22Rv1 (cell line): Measurements from ENCODE around the gene CREB5.

ENCODE experiments used
- H3K27ac ChIP-seq: fragments of 450-650 bp; 2 replicates; pipeline ENCODE4 v1.5.1; 2017
- ZFX ChIP-seq: fragments of 450-650 bp; IDR thresholded peaks from 2 replicates; pipeline ENCODE4 v1.6.1; 2017; ENCODE audit warnings: antibody characterized with exemption, borderline replicate concordance
- TF ChIP-seq, protein P1 (sequence below): fragments of 450-650 bp; IDR thresholded peaks from 2 replicates; pipeline ENCODE4 v1.5.1; 2017; ENCODE audit warnings: mild to moderate bottlenecking

The CREB5 gene

DNA sequence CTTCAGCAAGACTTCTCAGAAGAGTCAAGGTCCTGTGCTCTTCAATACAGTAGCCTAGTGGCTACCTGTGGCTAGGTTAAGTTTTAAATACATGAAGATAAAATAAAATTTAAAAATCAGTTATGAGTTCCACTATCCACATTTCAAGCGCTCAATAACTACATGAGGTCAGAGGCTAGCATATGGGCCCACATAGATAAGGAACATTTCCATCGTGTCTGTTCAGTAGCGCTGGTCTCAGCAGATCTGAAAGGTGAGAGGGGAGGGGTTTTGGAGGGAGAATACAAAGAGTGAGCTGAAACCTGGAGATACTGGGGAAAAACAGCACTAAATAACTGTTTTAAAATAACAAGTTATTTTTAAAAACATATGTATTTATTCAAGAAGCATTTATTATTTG, 326.8 kb downstream of the CREB5 start:
- TF ChIP-seq, protein P1, sequence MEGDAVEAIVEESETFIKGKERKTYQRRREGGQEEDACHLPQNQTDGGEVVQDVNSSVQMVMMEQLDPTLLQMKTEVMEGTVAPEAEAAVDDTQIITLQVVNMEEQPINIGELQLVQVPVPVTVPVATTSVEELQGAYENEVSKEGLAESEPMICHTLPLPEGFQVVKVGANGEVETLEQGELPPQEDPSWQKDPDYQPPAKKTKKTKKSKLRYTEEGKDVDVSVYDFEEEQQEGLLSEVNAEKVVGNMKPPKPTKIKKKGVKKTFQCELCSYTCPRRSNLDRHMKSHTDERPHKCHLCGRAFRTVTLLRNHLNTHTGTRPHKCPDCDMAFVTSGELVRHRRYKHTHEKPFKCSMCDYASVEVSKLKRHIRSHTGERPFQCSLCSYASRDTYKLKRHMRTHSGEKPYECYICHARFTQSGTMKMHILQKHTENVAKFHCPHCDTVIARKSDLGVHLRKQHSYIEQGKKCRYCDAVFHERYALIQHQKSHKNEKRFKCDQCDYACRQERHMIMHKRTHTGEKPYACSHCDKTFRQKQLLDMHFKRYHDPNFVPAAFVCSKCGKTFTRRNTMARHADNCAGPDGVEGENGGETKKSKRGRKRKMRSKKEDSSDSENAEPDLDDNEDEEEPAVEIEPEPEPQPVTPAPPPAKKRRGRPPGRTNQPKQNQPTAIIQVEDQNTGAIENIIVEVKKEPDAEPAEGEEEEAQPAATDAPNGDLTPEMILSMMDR = no peak
- TF ChIP-seq ZFX = no peak
- no peak overlapping the region for H3K27ac ChIP-seq

DNA sequence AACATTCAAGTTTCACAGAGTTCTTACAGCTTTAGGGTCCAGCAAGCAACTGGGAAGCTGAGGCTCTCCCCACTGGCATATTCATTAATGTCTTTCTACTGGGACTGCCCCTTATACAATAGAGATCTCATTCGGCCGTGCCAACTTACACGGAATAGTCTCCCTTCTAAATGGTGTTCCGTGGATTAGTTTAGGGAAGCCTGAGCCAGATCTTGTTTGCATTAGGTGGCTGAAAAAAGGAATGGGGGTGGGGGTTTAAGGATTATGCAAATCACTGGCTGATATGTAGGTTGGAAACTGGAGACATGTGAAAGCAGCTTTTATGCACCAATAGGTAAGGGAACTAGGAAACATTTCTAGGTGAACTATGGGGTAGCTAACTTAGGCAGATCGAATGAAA, 327.5 kb downstream of the CREB5 start:
- H3K27ac ChIP-seq = no peak overlapping the region
- TF ChIP-seq ZFX = no peak
- TF ChIP-seq, protein P1 = no peak

DNA sequence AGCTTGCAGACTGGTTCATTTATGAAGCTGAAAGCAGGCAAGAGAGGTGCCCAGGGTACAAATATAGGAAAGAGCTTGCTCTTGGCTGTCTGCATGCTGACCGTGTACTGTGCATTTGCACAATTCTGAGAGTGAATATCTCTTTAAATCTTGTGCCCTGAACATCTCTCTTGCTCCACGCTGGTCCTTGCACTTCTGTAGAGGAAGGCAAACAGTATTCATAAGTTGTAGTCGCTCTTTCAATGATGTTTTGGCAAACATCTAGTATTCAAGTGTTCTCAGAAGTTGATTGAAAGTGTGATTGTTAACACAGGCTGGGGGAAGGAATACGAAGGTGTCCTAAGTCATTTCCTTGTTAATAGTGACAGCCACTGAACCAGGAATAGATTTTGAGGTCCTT, 332.6 kb downstream of the CREB5 start:
- no peak overlapping the region for H3K27ac ChIP-seq
- TF ChIP-seq, protein P1 = no peak
- no peak for TF ChIP-seq ZFX

DNA sequence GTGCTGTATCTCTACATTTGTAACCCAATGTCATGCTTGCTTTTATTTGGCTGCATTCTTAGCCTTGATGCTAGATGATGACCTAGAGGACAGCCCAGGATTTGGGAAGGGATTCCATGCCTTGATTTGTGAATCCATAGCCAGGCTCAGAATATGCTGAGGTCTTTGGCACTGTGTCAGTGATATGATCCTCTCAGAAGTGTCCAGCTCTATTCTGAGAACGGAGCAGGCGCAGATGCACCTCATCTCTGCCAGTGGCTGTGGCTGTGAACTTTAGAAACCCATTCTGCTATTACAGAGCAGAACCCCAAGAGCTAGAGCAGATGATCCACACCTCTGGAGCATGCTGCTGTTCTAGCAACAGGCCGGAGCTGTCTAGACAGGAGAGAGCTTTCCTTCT, 333.0 kb downstream of the CREB5 start:
- no peak for TF ChIP-seq ZFX
- TF ChIP-seq, protein P1 = no peak
- no peak overlapping the region for H3K27ac ChIP-seq

DNA sequence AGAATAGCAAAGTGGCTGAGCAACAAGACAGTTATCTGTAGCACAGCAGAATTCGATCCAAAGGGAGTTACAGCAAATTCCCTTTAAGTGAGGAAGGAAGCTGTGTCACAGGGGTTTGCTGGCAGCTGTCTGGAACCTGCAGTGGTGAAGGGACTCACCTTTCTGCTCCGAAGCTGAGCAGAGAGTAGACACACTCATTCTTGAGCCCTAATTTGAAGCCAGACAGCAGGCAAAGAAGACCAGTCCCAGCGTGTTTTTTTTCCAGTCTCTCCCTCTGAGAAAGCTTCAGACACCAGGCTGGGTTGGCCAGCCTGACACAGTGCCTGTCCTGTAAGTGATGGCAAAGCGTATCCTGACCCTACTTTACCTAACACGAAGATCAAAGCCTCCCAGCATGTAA, 335.1 kb downstream of the CREB5 start:
- no peak overlapping the region for H3K27ac ChIP-seq
- TF ChIP-seq, protein P1 = no peak
- no peak for TF ChIP-seq ZFX

DNA sequence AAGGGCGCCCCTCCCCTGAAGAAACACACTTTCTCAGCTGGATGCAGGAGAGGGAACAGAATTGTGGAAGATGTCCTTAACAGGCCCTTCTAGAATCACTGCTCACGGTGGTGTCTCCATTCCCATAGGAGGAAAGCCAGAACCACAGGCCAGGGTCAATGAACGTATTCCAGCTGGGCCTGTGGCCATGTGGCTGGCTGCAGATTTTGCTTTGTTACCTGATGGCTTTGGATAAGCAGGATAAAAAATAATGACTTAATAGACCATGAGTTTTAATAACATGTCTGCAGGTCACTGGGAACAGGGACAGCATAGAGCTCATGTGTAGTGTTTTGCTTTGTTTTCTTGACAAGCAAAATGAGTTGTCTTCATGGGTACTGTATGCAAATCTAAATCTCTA, 335.5 kb downstream of the CREB5 start:
- no peak overlapping the region for H3K27ac ChIP-seq
- no peak for TF ChIP-seq ZFX
- TF ChIP-seq, protein P1 = no peak

DNA sequence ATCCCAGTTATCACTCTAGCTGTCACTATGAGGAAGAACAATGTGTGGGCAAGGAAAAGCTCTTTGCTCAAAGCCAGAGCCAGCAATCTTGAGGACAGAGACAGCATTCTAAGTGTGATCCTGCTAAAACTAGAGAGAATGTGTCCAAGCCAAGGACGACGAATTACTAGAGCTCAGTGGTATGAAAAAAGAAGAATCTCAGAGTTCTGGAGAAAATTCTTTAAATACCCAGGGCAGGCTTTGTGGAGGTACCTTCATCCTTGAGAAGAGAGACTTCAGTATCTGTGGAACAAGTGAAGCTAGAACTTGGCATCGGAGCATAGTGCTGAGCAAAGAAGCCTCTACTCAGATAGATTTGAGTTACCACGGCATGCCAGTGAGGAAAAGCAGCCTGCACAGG, 336.0 kb downstream of the CREB5 start:
- H3K27ac ChIP-seq = no peak overlapping the region
- TF ChIP-seq, protein P1 = no peak
- no peak for TF ChIP-seq ZFX
